AG04450 (cell line): Measurements from ENCODE around the gene SMIM41. TPM values are rescaled to one million over a fixed set of nuclear protein-coding genes. Genes with fewer than 3 reads are reported as not detected.

ENCODE experiments used
- CTCF ChIA-PET: fragments of 300-600, 350-600 bp; formaldehyde crosslinking; extraction: SDS; loops from one replicate; lab custom pipeline; 2022; ENCODE audit warnings: antibody characterized with exemption, inconsistent platforms; lab: Charles Lee
- POLR2A ChIA-PET: fragments of 350-600 bp; formaldehyde crosslinking; extraction: SDS; loops from one replicate; lab custom pipeline; 2021; ENCODE audit warnings: antibody characterized with exemption, inconsistent platforms; lab: Yijun Ruan, JAX
- DNase-seq: peaks from one replicate; pipeline ENCODE4 v3.0.0-alpha.2; 2011; ENCODE audit warnings: low read depth, low spot score
- H3K27ac ChIP-seq: one replicate; pipeline ENCODE4 v1.5.1; 2012; ENCODE audit warnings: low read depth, low read length, control low read depth
- H3K27me3 ChIP-seq: one replicate; pipeline ENCODE4 v1.6.0; 2012; ENCODE audit warnings: low read length; ENCODE audit not compliant: control insufficient read depth, insufficient read depth
- H3K4me3 ChIP-seq: 2 replicates; pipeline ENCODE4 v1.5.1; 2011; ENCODE audit warnings: mild to moderate bottlenecking, low read depth, low read length, control low read depth
- H3K9me3 ChIP-seq: 2 replicates; pipeline ENCODE4 v1.5.1; 2012; ENCODE audit warnings: low read length; ENCODE audit not compliant: control insufficient read depth, insufficient read depth
- CTCF ChIP-seq: IDR thresholded peaks from 2 replicates; pipeline ENCODE4 v1.5.1; 2011; ENCODE audit warnings: low read depth, low read length, control low read depth, inconsistent platforms
- polyA plus RNA-seq: library from polyadenylated mRNA; depleted of rRNA; stranded (reverse); fragments of >200 nt; gene quantifications from 2 replicates; pipeline ENCODE4 v1.2.3, GENCODE V29; 2011

Gene SMIM41
- polyA plus RNA-seq, 1 experiment, result not detected

GRCh38 chr12:52141875-52142274 lies 62.4 kb downstream of the SMIM41 start:
- CTCF ChIA-PET, result no interaction called here
- Histone ChIP-seq H3K4me3 (no peak overlapping the region), H3K9me3 (no peaks in the 10 kb centered on the region), H3K27me3 (no peaks in the 10 kb centered on the region), H3K27ac (no peak overlapping the region)
- TF ChIP-seq CTCF, result no peak
- POLR2A ChIA-PET, result no interaction called here
- no peak for DNase-seq

- POLR2A ChIA-PET, result no interaction called here
Observed at GRCh38 chr12:52142431-52142830, 62.9 kb downstream of the SMIM41 start.

GRCh38 chr12:52144512-52145227 lies 65.2 kb downstream of the SMIM41 start:
- H3K27ac ChIP-seq, result peak overlapping the region; percentile 11
- no peak for TF ChIP-seq CTCF
- no peaks in the 10 kb centered on the region for H3K9me3 ChIP-seq
- CTCF ChIA-PET, result interaction anchor here (1.6 to 2.7 kb wide), 3 partner anchors 119 to 736 kb away, joined by 8 to 13 read pairs (median 12); no protein-coding TSS in a partner anchor
- H3K27me3 ChIP-seq, result no peaks in the 10 kb centered on the region
- no peak overlapping the region for H3K4me3 ChIP-seq
- no peak for DNase-seq
- POLR2A ChIA-PET, result interaction anchor here (0.5 to 0.6 kb wide), 2 partner anchors 811 to 820 kb away, joined by 3 read pairs; no protein-coding TSS in a partner anchor

More at GRCh38 chr12:52142431-52142830, 62.9 kb downstream of the SMIM41 start:
- Histone ChIP-seq H3K27ac (no peak overlapping the region), H3K4me3 (no peak overlapping the region), H3K9me3 (no peaks in the 10 kb centered on the region), H3K27me3 (no peaks in the 10 kb centered on the region)
- CTCF ChIA-PET, result interaction anchor here (2.7 kb wide), 1 partner anchor 117 kb away, joined by 12 read pairs; no protein-coding TSS in a partner anchor
- no peak for DNase-seq
- TF ChIP-seq CTCF, result no peak

GRCh38 chr12:52145228-52146088 lies 66.0 kb downstream of the SMIM41 start:
- no peak overlapping the region for H3K4me3 ChIP-seq
- H3K27me3 ChIP-seq, result no peaks in the 10 kb centered on the region
- DNase-seq, result no peak
- TF ChIP-seq CTCF, result no peak
- ChIA-PET CTCF (interaction anchor here (1.6 to 2.7 kb wide), 3 partner anchors 120 to 735 kb away, joined by 8 to 13 read pairs (median 12); no protein-coding TSS in a partner anchor), POLR2A (interaction anchor here (2.4 kb wide), 1 partner anchor 135 kb away, joined by 10 read pairs; no protein-coding TSS in a partner anchor)
- no peak overlapping the region for H3K27ac ChIP-seq
- no peaks in the 10 kb centered on the region for H3K9me3 ChIP-seq
